Vagina (tissue), 2 donors: Measurements from ENCODE around the gene ENPP5. TPM values are rescaled to one million over a fixed set of nuclear protein-coding genes. Genes with fewer than 3 reads are reported as not detected.

Source experiments
- DNase-seq, 2 donors: peaks; one replicate each; pipeline ENCODE4 v3.0.0-alpha.2; 2017; ENCODE audit errors: extremely low spot score in 2 of 2
- H3K27ac ChIP-seq: fragments of 200-600 bp; sonication (generic); one replicate; pipeline ENCODE4 v1.5.1; 2019
- H3K27me3 ChIP-seq: fragments of 200-600 bp; sonication (generic); one replicate; pipeline ENCODE4 v1.5.1; 2019
- H3K36me3 ChIP-seq, 2 donors: fragments of 200-600 bp; sonication (generic); one replicate each; pipeline ENCODE4 v1.5.1; 2017 to 2019
- H3K4me1 ChIP-seq: fragments of 200-600 bp; sonication (generic); one replicate; pipeline ENCODE4 v1.5.1; 2019
- H3K4me3 ChIP-seq, 2 donors: fragments of 200-600 bp; sonication (generic); 1 replicate in 1 of 2; 2 replicates in 1 of 2; pipeline ENCODE4 v1.5.1; 2016 to 2019
- H3K9me3 ChIP-seq: fragments of 200-600 bp; sonication (generic); one replicate; pipeline ENCODE4 v1.5.1; 2019
- POLR2A ChIP-seq, 2 donors: fragments of 450-650 bp; IDR thresholded peaks; one replicate each; pipeline ENCODE4 v1.6.1; 2017; ENCODE audit warnings: antibody characterized with exemption in 2 of 2, mild to moderate bottlenecking in 2 of 2, moderate library complexity in 2 of 2
- POLR2AphosphoS5 ChIP-seq, 2 donors: sonication (generic); formaldehyde crosslinking; IDR thresholded peaks; one replicate each; pipeline ENCODE4 v1.9.0; 2017; ENCODE audit warnings: antibody characterized with exemption in 2 of 2, mild to moderate bottlenecking in 2 of 2, low read depth in 1 of 2; ENCODE audit not compliant: insufficient read depth in 1 of 2
- intact Hi-C: fragments of 100-400 bp; cut with DNase I; formaldehyde crosslinking; loops from one replicate; pipeline ENCODE4 v1.15.1; 2023
- total RNA-seq: library from RNA; depleted of rRNA; stranded (reverse); fragments of >200 nt; gene quantifications from one replicate; pipeline ENCODE4 v1.2.3, GENCODE V29; 2016
- TF ChIP-seq, protein P1 (sequence below), 3 experiments: fragments of 450-650 bp in 2 of 3; fragments of 200-600 bp in 1 of 3; sonication (generic) in 1 of 3; IDR thresholded peaks; one replicate each; pipeline ENCODE4 v1.5.1; 2017 to 2019; ENCODE audit warnings: antibody characterized with exemption in 3 of 3, mild to moderate bottlenecking in 2 of 3, moderate library complexity in 2 of 3

ENPP5 gene, protein sequence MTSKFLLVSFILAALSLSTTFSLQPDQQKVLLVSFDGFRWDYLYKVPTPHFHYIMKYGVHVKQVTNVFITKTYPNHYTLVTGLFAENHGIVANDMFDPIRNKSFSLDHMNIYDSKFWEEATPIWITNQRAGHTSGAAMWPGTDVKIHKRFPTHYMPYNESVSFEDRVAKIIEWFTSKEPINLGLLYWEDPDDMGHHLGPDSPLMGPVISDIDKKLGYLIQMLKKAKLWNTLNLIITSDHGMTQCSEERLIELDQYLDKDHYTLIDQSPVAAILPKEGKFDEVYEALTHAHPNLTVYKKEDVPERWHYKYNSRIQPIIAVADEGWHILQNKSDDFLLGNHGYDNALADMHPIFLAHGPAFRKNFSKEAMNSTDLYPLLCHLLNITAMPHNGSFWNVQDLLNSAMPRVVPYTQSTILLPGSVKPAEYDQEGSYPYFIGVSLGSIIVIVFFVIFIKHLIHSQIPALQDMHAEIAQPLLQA
- 2.5 TPM for total RNA-seq

DNA sequence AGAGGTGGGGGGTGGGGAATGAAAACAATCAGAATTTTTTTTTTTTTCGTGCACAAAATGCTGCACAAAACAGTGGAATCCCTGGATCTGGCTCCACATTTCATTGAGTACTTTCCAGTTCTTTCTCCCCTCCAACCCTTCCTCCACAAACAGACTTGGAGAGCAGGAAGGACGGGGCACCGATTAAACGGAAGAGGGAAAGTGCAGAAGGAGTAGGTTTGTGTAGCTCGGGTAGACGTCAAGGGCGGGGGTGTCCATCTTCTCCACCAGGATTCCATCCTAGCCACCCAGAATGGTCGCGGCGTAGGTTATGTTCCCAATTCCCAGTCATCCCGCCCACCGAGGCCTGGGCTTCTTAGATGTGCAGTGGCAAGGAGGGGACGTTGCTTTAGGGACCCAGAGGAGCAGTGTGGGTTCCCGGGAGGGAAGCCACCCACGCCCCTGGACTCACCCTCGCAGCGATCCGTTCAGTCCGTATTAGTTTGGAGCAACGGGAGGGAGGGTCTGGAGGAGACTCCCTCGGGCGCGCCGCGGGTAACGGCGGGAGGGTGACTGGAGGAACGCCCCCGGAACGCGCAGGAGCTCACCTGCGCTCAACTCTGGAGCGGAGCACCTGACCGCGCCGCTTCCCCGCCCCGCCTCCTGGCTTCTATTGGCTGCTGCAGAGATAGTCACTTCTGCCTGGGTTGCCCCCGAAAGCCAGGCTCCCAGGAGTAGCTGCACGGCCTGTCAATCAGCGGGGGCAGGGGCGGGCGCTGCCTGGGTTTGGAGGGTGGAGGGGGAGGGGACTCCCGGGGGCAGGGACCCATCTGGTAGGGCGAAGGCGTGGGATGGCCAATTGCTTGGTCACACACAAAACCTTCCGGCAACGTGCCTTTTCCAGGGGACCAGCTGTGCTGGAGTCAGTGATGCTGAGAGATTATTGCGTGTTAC lies at the start of gene ENPP5:
ENPP5 (minus strand) TSS at position 624 of the 933 bp plus-strand sequence. CDS start 2,718 bp downstream, outside the sequence.
- H3K4me3 ChIP-seq = peak within 1 kb of the TSS; percentile 57 to 60
- no peaks in the 10 kb centered on the region for H3K27me3 ChIP-seq
- TF ChIP-seq, protein P1, sequence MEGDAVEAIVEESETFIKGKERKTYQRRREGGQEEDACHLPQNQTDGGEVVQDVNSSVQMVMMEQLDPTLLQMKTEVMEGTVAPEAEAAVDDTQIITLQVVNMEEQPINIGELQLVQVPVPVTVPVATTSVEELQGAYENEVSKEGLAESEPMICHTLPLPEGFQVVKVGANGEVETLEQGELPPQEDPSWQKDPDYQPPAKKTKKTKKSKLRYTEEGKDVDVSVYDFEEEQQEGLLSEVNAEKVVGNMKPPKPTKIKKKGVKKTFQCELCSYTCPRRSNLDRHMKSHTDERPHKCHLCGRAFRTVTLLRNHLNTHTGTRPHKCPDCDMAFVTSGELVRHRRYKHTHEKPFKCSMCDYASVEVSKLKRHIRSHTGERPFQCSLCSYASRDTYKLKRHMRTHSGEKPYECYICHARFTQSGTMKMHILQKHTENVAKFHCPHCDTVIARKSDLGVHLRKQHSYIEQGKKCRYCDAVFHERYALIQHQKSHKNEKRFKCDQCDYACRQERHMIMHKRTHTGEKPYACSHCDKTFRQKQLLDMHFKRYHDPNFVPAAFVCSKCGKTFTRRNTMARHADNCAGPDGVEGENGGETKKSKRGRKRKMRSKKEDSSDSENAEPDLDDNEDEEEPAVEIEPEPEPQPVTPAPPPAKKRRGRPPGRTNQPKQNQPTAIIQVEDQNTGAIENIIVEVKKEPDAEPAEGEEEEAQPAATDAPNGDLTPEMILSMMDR (IDR thresholded peaks at IDR 0.05) = no peak
- TF ChIP-seq POLR2A (IDR thresholded peaks at IDR 0.05) (no peak), POLR2AphosphoS5 (IDR thresholded peaks at IDR 0.05; ENCODE audit: insufficient read depth in 1 of 2, low read depth in 1 of 2) (peak in 1 of 2 donors; percentile 66)
- intact Hi-C loops = no loop called here
- H3K4me1 ChIP-seq = peaks cover 9% of the 10 kb centered on the region
- peak within 1 kb of the TSS; percentile 54 for H3K27ac ChIP-seq
- DNase-seq = no peak
- H3K36me3 ChIP-seq = no peaks in the 10 kb centered on the region
- H3K9me3 ChIP-seq = no peaks in the 10 kb centered on the region

DNA sequence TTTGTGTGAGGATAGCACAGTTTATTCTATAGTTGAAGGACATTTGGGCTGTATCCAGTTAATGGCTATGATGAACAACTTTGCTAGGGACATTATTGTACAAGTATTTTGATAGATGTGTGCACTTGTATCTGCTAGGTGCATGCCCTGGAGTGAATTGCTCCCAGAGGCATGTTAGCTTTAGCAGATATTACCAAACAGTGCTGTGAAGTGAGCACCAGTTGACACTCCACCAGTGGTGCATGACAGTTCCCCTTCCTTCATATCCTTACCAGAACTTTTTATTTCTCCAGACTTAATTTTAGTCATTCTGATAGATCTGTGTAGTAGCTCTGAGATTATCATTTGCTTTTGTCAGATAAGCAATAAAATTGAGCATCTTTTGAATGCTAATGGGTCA lies 48.9 kb upstream of the ENPP5 start:
- TF ChIP-seq, protein P1 (IDR thresholded peaks at IDR 0.05) = no peak
- TF ChIP-seq POLR2AphosphoS5 (IDR thresholded peaks at IDR 0.05; ENCODE audit: insufficient read depth in 1 of 2, low read depth in 1 of 2) (no peak), POLR2A (IDR thresholded peaks at IDR 0.05) (no peak)
- Histone ChIP-seq H3K4me3 (no peak overlapping the region), H3K36me3 (no peaks in the 10 kb centered on the region), H3K4me1 (no peaks in the 10 kb centered on the region), H3K27me3 (no peaks in the 10 kb centered on the region), H3K27ac (no peak overlapping the region), H3K9me3 (no peaks in the 10 kb centered on the region)
- no peak for DNase-seq
- intact Hi-C loops = loop anchor here (5.0 to 10.0 kb wide), 3 partner anchors 125 to 405 kb away; no protein-coding TSS in a partner anchor

DNA sequence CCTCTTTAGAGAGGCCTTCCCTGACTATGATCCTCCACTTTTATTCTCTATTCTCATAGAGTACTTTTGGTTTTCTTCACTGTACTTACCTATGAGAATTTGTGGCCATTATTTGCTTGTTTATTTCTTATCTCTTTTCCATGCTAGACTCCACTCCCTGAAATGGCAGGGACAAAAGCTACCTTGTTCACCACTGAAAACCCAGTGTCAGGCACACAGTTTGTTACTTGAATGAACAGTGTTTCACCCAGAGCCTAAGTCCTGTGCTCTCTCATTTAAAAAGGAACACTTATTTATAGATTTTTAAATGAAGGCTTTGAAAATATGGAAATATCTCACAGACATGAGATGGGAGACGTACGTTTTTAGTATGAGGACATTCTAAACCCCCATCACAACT lies 47.7 kb upstream of the ENPP5 start:
- Histone ChIP-seq H3K4me1 (no peaks in the 10 kb centered on the region), H3K27ac (no peak overlapping the region), H3K9me3 (no peaks in the 10 kb centered on the region), H3K27me3 (no peaks in the 10 kb centered on the region), H3K36me3 (no peaks in the 10 kb centered on the region), H3K4me3 (no peak overlapping the region)
- TF ChIP-seq POLR2AphosphoS5 (IDR thresholded peaks at IDR 0.05; ENCODE audit: insufficient read depth in 1 of 2, low read depth in 1 of 2) (no peak), POLR2A (IDR thresholded peaks at IDR 0.05) (no peak)
- TF ChIP-seq, protein P1 (IDR thresholded peaks at IDR 0.05) = no peak
- no peak for DNase-seq
- intact Hi-C loops = no loop called here

DNA sequence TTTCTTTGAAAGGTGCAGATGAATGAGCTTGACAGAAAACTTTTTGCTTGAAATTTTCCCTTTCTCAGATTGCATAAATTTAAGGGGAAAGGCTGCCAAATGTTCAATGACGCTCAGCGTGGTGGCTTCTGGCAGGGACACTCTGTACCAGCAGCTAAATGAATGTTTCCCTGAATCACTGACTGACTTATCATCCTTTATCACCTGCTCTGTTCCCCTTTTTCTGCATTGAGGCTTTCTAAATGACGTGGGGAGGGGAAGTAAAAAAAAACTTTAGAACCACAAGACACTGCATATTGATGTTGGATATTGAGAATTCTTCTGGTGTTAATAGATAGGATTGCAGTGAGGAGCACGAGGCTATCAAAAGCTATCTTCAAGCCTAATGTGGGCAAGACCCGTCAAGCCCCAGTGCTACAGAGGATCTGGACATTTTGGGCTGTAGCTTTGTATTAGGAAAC lies 46.9 kb upstream of the ENPP5 start:
- no peak overlapping the region for H3K4me3 ChIP-seq
- H3K36me3 ChIP-seq = no peaks in the 10 kb centered on the region
- H3K4me1 ChIP-seq = no peaks in the 10 kb centered on the region
- no peaks in the 10 kb centered on the region for H3K27me3 ChIP-seq
- H3K27ac ChIP-seq = no peak overlapping the region
- TF ChIP-seq POLR2AphosphoS5 (IDR thresholded peaks at IDR 0.05; ENCODE audit: insufficient read depth in 1 of 2, low read depth in 1 of 2) (peak in 1 of 2 donors; percentile 40), POLR2A (IDR thresholded peaks at IDR 0.05) (no peak)
- H3K9me3 ChIP-seq = no peaks in the 10 kb centered on the region
- DNase-seq = no peak
- intact Hi-C loops = no loop called here

DNA sequence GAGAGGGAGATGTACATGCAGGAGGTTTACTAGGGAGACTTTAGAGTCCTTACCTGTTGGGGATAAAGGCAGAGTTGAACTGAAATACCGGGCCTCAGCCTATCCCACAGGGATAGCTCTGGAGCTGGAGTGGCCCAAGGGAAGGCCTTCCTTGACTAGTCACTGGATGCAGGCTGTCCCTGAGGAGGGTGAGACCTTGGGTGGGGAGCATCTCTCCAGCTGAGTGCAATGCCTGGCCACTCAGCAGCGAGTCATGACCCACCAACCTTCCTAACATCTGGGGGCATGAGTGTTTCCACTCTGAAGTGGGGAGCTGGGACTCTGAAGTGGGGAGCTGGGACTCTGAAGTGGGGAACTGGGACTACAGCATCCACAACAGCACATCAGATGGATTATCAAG lies 46.1 kb upstream of the ENPP5 start:
- Histone ChIP-seq H3K27ac (no peak overlapping the region), H3K4me1 (no peaks in the 10 kb centered on the region), H3K27me3 (no peaks in the 10 kb centered on the region), H3K4me3 (no peak overlapping the region), H3K9me3 (no peaks in the 10 kb centered on the region), H3K36me3 (no peaks in the 10 kb centered on the region)
- intact Hi-C loops = no loop called here
- no peak for DNase-seq
- no peak for TF ChIP-seq POLR2AphosphoS5 (IDR thresholded peaks at IDR 0.05; ENCODE audit: insufficient read depth in 1 of 2, low read depth in 1 of 2)
- TF ChIP-seq POLR2A (IDR thresholded peaks at IDR 0.05) = no peak
- TF ChIP-seq, protein P1 (IDR thresholded peaks at IDR 0.05) = no peak
